A673 (cell line): ENCODE measurements around the gene DTNA. TPM values are rescaled to one million over a fixed set of nuclear protein-coding genes. Genes with fewer than 3 reads are reported as not detected.

Experiments
- BruUV-seq: library from RNA; stranded (reverse); fragments of 400-500 nt; replicated peaks from 2 replicates; lab custom pipeline; 2021; lab: Mats Ljungman, UMichigan
- CTCF ChIA-PET: fragments of 300-600 bp; sonication (Branson Sonifier 250); formaldehyde crosslinking; loops from one replicate; lab custom pipeline; 2022; ENCODE audit warnings: antibody characterized with exemption; lab: Charles Lee
- POLR2A ChIA-PET: fragments of 300-600 bp; sonication (Branson Sonifier 250); formaldehyde crosslinking; loops from one replicate; lab custom pipeline; 2022; ENCODE audit warnings: antibody characterized with exemption; ENCODE audit not compliant: low non-redundant PET; lab: Charles Lee
- DNase-seq: peaks from one replicate; pipeline ENCODE4 v3.0.0-alpha.2; 2015; ENCODE audit warnings: low spot score
- H3K27ac ChIP-seq: fragments of 200-600 bp; sonication (generic); 2 replicates; pipeline ENCODE4 v1.5.1; 2016; ENCODE audit warnings: mixed run types, low read depth, mild to moderate bottlenecking, mixed read lengths, antibody characterized with exemption, low read length; ENCODE audit not compliant: poor library complexity, severe bottlenecking
- H3K27me3 ChIP-seq: fragments of 200-600 bp; sonication (generic); replicated peaks from 2 replicates; pipeline ENCODE4 v1.6.1; 2017; ENCODE audit warnings: mixed run types, low read depth, mild to moderate bottlenecking, mixed read lengths, antibody characterized with exemption, low read length; ENCODE audit not compliant: insufficient read depth, poor library complexity
- H3K36me3 ChIP-seq: fragments of 200-600 bp; sonication (generic); 2 replicates; pipeline ENCODE4 v1.6.1; 2016; ENCODE audit warnings: mixed run types, mild to moderate bottlenecking, mixed read lengths, antibody characterized with exemption, low read length; ENCODE audit not compliant: insufficient read depth, poor library complexity, severe bottlenecking
- H3K4me1 ChIP-seq: fragments of 200-600 bp; sonication (generic); 2 replicates; pipeline ENCODE4 v1.6.1; 2017; ENCODE audit warnings: mixed run types, mild to moderate bottlenecking, mixed read lengths, antibody characterized with exemption, low read length; ENCODE audit not compliant: insufficient read depth, poor library complexity, severe bottlenecking
- H3K4me3 ChIP-seq: fragments of 200-600 bp; sonication (generic); 2 replicates; pipeline ENCODE4 v1.5.1; 2016; ENCODE audit warnings: low read depth, mixed run types, mild to moderate bottlenecking, mixed read lengths, low read length; ENCODE audit not compliant: poor library complexity, severe bottlenecking
- H3K9me3 ChIP-seq: fragments of 200-600 bp; sonication (generic); 2 replicates; pipeline ENCODE4 v1.6.1; 2016; ENCODE audit warnings: mixed run types, low read depth, mild to moderate bottlenecking, mixed read lengths, antibody characterized with exemption, low read length; ENCODE audit not compliant: poor library complexity, severe bottlenecking
- EZH2 ChIP-seq: fragments of 200-600 bp; sonication (generic); IDR thresholded peaks from 2 replicates; pipeline ENCODE4 v1.6.1; 2017; ENCODE audit warnings: borderline replicate concordance, low read depth, mild to moderate bottlenecking, mixed read lengths, antibody characterized with exemption, low read length; ENCODE audit not compliant: poor library complexity, severe bottlenecking
- intact Hi-C: fragments of 100-400 bp; cut with micrococcal nuclease; formaldehyde crosslinking; loops from one replicate; pipeline ENCODE4 v1.10.0; 2022; ENCODE audit not compliant: unreplicated experiment
- total RNA-seq: library from RNA; stranded (reverse); gene quantifications from 2 replicates; pipeline ENCODE4 v1.2.3, GENCODE V29; 2021
- TF ChIP-seq, protein P1 (sequence below): fragments of 300-800, 200-600 bp; sonication (generic); conservative IDR thresholded peaks from 2 replicates; pipeline ENCODE4 v1.5.1; 2017; ENCODE audit warnings: low read depth, mild to moderate bottlenecking, antibody characterized with exemption, low read length, moderate library complexity, mixed read lengths

Gene DTNA
- total RNA-seq, 1 experiment from 2014 or later = 18.6 TPM

DNA sequence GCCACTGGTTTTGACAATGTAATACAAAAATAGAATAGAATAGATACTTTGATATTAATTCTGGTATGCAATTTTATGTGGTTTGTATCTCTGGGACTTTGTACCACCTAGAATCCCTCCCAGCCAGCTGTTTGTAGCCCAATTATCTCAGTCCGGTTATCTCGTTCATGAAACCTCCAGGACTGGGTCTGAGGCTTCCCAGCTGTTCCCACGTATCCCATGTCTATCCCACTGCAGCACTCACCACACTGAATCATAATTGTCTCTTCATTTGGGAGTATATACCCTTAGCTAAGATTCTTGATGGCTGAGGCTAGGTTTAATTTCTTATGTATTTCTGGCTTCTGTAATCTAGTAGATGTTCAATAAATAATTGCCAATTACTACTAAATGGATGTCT is 226.7 kb downstream of the DTNA start:
- DNase-seq = no peak
- no peaks in the 10 kb centered on the region for H3K4me1 ChIP-seq
- intact Hi-C loops = no loop called here
- CTCF ChIA-PET = no interaction called here
- BruUV-seq = no TSS peak
- TF ChIP-seq EZH2 = no peak
- TF ChIP-seq, protein P1, sequence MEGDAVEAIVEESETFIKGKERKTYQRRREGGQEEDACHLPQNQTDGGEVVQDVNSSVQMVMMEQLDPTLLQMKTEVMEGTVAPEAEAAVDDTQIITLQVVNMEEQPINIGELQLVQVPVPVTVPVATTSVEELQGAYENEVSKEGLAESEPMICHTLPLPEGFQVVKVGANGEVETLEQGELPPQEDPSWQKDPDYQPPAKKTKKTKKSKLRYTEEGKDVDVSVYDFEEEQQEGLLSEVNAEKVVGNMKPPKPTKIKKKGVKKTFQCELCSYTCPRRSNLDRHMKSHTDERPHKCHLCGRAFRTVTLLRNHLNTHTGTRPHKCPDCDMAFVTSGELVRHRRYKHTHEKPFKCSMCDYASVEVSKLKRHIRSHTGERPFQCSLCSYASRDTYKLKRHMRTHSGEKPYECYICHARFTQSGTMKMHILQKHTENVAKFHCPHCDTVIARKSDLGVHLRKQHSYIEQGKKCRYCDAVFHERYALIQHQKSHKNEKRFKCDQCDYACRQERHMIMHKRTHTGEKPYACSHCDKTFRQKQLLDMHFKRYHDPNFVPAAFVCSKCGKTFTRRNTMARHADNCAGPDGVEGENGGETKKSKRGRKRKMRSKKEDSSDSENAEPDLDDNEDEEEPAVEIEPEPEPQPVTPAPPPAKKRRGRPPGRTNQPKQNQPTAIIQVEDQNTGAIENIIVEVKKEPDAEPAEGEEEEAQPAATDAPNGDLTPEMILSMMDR = no peak
- no peak overlapping the region for H3K4me3 ChIP-seq
- H3K27ac ChIP-seq = no peak overlapping the region
- H3K27me3 ChIP-seq = no peaks in the 10 kb centered on the region
- H3K9me3 ChIP-seq = no peaks in the 10 kb centered on the region
- H3K36me3 ChIP-seq = no peaks in the 10 kb centered on the region
- POLR2A ChIA-PET = no interaction called here

DNA sequence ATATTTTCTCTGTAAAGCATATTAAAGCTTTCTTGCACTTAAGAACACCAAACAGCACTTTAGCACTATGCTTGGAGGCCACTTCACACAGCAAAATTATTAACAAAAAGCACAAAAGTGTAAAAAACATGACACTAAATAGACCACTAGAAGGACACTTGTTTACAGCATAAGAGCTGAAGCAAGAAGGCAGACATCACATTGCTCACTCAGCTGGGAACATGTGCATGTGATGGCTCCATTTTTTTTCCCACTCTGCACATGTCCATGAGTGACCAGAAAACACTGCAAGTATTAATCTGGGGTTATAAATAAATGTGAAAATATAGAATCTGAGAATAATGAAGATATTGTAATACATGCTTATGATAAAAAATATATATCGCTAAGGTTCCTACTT is 228.0 kb downstream of the DTNA start:
- DNase-seq = no peak
- H3K27me3 ChIP-seq = no peaks in the 10 kb centered on the region
- no peaks in the 10 kb centered on the region for H3K36me3 ChIP-seq
- intact Hi-C loops = no loop called here
- POLR2A ChIA-PET = no interaction called here
- no peaks in the 10 kb centered on the region for H3K9me3 ChIP-seq
- H3K4me3 ChIP-seq = no peak overlapping the region
- no TSS peak for BruUV-seq
- no peaks in the 10 kb centered on the region for H3K4me1 ChIP-seq
- CTCF ChIA-PET = no interaction called here
- TF ChIP-seq EZH2 = no peak
- TF ChIP-seq, protein P1 = no peak
- no peak overlapping the region for H3K27ac ChIP-seq
